Skeletal muscle satellite cell (primary cell): ENCODE data around the gene RNF32.
"Not testable (repeated sequence)": the region's sequence is repeated elsewhere in the genome, so short reads cannot be mapped to it uniquely, and the experiment has no call there.

ENCODE experiments used
- H3K27me3 ChIP-seq: 2 replicates; pipeline ENCODE4 v1.7.0; 2013; ENCODE audit warnings: low read length; ENCODE audit not compliant: control insufficient read depth, insufficient read depth
- H3K36me3 ChIP-seq: 2 replicates; pipeline ENCODE4 v1.7.0; 2013; ENCODE audit warnings: mild to moderate bottlenecking, control low read depth, low read length; ENCODE audit not compliant: insufficient read depth
- H3K4me1 ChIP-seq: 2 replicates; pipeline ENCODE4 v1.7.0; 2013; ENCODE audit warnings: low read length; ENCODE audit not compliant: control insufficient read depth, insufficient read depth
- H3K4me2 ChIP-seq: 2 replicates; pipeline ENCODE4 v1.7.0; 2013; ENCODE audit warnings: mild to moderate bottlenecking, low read length
- H3K4me3 ChIP-seq: 2 replicates; pipeline ENCODE4 v1.7.0; 2013; ENCODE audit warnings: low read length
- H3K9ac ChIP-seq: 2 replicates; pipeline ENCODE4 v1.7.0; 2013; ENCODE audit warnings: mild to moderate bottlenecking, low read depth, low read length, moderate library complexity
- H3K9me3 ChIP-seq: replicated peaks from 2 replicates; pipeline ENCODE4 v1.7.0; 2013; ENCODE audit warnings: mild to moderate bottlenecking, control low read depth, low read length

RNF32 gene

GRCh38 chr7:156684251-156684650, 43.7 kb downstream of the RNF32 start:
- Histone ChIP-seq H3K4me2 (no peak overlapping the region), H3K4me3 (no peak overlapping the region), H3K9me3 (no peaks in the 10 kb centered on the region), H3K36me3 (peaks cover 4% of the 10 kb centered on the region), H3K9ac (no peak overlapping the region), H3K27me3 (no peaks in the 10 kb centered on the region), H3K4me1 (no peaks in the 10 kb centered on the region)

- no peaks in the 10 kb centered on the region for H3K27me3 ChIP-seq
- H3K9me3 ChIP-seq: no peaks in the 10 kb centered on the region
- H3K9ac ChIP-seq: no peak overlapping the region
- H3K4me1 ChIP-seq: no peaks in the 10 kb centered on the region
- no peak overlapping the region for H3K4me3 ChIP-seq
- H3K36me3 ChIP-seq: no peaks in the 10 kb centered on the region
- no peak overlapping the region for H3K4me2 ChIP-seq
Observed at GRCh38 chr7:156684661-156685060, 44.1 kb downstream of the RNF32 start.

GRCh38 chr7:156691764-156692163, 51.2 kb downstream of the RNF32 start:
- no peaks in the 10 kb centered on the region for H3K9me3 ChIP-seq
- no peak overlapping the region for H3K4me3 ChIP-seq
- no peaks in the 10 kb centered on the region for H3K36me3 ChIP-seq
- H3K9ac ChIP-seq: no peak overlapping the region
- no peaks in the 10 kb centered on the region for H3K27me3 ChIP-seq
- H3K4me2 ChIP-seq: no peak overlapping the region
- H3K4me1 ChIP-seq: no peaks in the 10 kb centered on the region

- H3K9ac ChIP-seq: no peak overlapping the region
- no peaks in the 10 kb centered on the region for H3K9me3 ChIP-seq
- H3K4me1 ChIP-seq: no peaks in the 10 kb centered on the region
- no peaks in the 10 kb centered on the region for H3K36me3 ChIP-seq
- H3K27me3 ChIP-seq: no peaks in the 10 kb centered on the region
- no peak overlapping the region for H3K4me2 ChIP-seq
- H3K4me3 ChIP-seq: no peak overlapping the region
Observed at GRCh38 chr7:156692849-156693248, 52.3 kb downstream of the RNF32 start.

GRCh38 chr7:156693627-156694026, 53.1 kb downstream of the RNF32 start:
- no peaks in the 10 kb centered on the region for H3K27me3 ChIP-seq
- H3K4me2 ChIP-seq: no peak overlapping the region
- no peak overlapping the region for H3K9ac ChIP-seq
- no peaks in the 10 kb centered on the region for H3K9me3 ChIP-seq
- H3K4me1 ChIP-seq: no peaks in the 10 kb centered on the region
- H3K36me3 ChIP-seq: no peaks in the 10 kb centered on the region
- no peak overlapping the region for H3K4me3 ChIP-seq

GRCh38 chr7:156697283-156697682, 56.7 kb downstream of the RNF32 start:
- not testable (repeated sequence) for H3K9ac ChIP-seq, H3K36me3 ChIP-seq, H3K4me2 ChIP-seq, H3K4me3 ChIP-seq, H3K9me3 ChIP-seq, H3K27me3 ChIP-seq, H3K4me1 ChIP-seq

GRCh38 chr7:156698512-156698911, 57.9 kb downstream of the RNF32 start:
- H3K4me1 ChIP-seq, H3K4me2 ChIP-seq, H3K27me3 ChIP-seq, H3K4me3 ChIP-seq, H3K9me3 ChIP-seq, H3K36me3 ChIP-seq, H3K9ac ChIP-seq: not testable (repeated sequence)

GRCh38 chr7:156701787-156702186, 61.2 kb downstream of the RNF32 start:
- H3K4me1 ChIP-seq, H3K27me3 ChIP-seq, H3K4me2 ChIP-seq, H3K9me3 ChIP-seq, H3K9ac ChIP-seq, H3K4me3 ChIP-seq, H3K36me3 ChIP-seq: not testable (repeated sequence)

- Histone ChIP-seq H3K4me3 (no peak overlapping the region), H3K4me2 (no peak overlapping the region), H3K9me3 (no peaks in the 10 kb centered on the region), H3K9ac (no peak overlapping the region), H3K4me1 (no peaks in the 10 kb centered on the region), H3K27me3 (no peaks in the 10 kb centered on the region), H3K36me3 (no peaks in the 10 kb centered on the region)
Observed at GRCh38 chr7:156702399-156702798, 61.8 kb downstream of the RNF32 start.

GRCh38 chr7:156703209-156703608, 62.6 kb downstream of the RNF32 start:
- Histone ChIP-seq H3K9me3 (no peaks in the 10 kb centered on the region), H3K4me3 (no peak overlapping the region), H3K4me1 (no peaks in the 10 kb centered on the region), H3K27me3 (no peaks in the 10 kb centered on the region), H3K4me2 (no peak overlapping the region), H3K36me3 (no peaks in the 10 kb centered on the region), H3K9ac (no peak overlapping the region)

- Histone ChIP-seq H3K4me1 (no peaks in the 10 kb centered on the region), H3K36me3 (no peaks in the 10 kb centered on the region)
Observed at GRCh38 chr7:156703773-156704482, 63.4 kb downstream of the RNF32 start.

GRCh38 chr7:156722043-156722826, 81.7 kb downstream of the RNF32 start:
- H3K4me3 ChIP-seq: no peak overlapping the region
- H3K36me3 ChIP-seq: no peaks in the 10 kb centered on the region
- no peaks in the 10 kb centered on the region for H3K27me3 ChIP-seq
- no peak overlapping the region for H3K4me2 ChIP-seq
- H3K4me1 ChIP-seq: no peaks in the 10 kb centered on the region
- no peaks in the 10 kb centered on the region for H3K9me3 ChIP-seq
- no peak overlapping the region for H3K9ac ChIP-seq

More at GRCh38 chr7:156703773-156704482, 63.4 kb downstream of the RNF32 start:
- Histone ChIP-seq H3K9me3 (no peaks in the 10 kb centered on the region), H3K4me2 (no peak overlapping the region), H3K4me3 (no peak overlapping the region), H3K9ac (no peak overlapping the region), H3K27me3 (no peaks in the 10 kb centered on the region)
